Activated CD4-positive, alpha-beta T cell treated with anti-CD3 and anti-CD28 coated beads, Interleukin-2, amount 50 U/mL, for 48 hours (primary cell): ENCODE results near the gene AFF1.
"Not testable (repeated sequence)": the region's sequence is repeated elsewhere in the genome, so short reads cannot be mapped to it uniquely, and the experiment has no call there.

ENCODE experiments used
- DNase-seq, 2 experiments: peaks; one replicate each; pipeline ENCODE4 v3.0.0-alpha.2; 2020

Gene AFF1

GRCh38 chr4:87017580-87018342 is 83.0 kb downstream of the AFF1 start:
- no peak for DNase-seq

GRCh38 chr4:87018753-87019152 is 83.9 kb downstream of the AFF1 start:
- DNase-seq: no peak

- DNase-seq: no peak
Observed at GRCh38 chr4:87019246-87019791, 84.5 kb downstream of the AFF1 start.

GRCh38 chr4:87019898-87020297 is 85.1 kb downstream of the AFF1 start:
- DNase-seq: no peak

- no peak for DNase-seq
Observed at GRCh38 chr4:87024201-87024600, 89.4 kb downstream of the AFF1 start.

- DNase-seq: no peak
Observed at GRCh38 chr4:87025023-87025613, 90.3 kb downstream of the AFF1 start.

GRCh38 chr4:87025614-87026041 is 90.8 kb downstream of the AFF1 start:
- no peak for DNase-seq

- no peak for DNase-seq
Observed at GRCh38 chr4:87026800-87027495, 92.1 kb downstream of the AFF1 start.

GRCh38 chr4:87029356-87029755 is 94.5 kb downstream of the AFF1 start:
- DNase-seq: no peak

- DNase-seq: no peak
Observed at GRCh38 chr4:87030124-87030523, 95.3 kb downstream of the AFF1 start.

- no peak for DNase-seq
Observed at GRCh38 chr4:87030755-87031441, 96.1 kb downstream of the AFF1 start.

GRCh38 chr4:87031920-87032319 is 97.1 kb downstream of the AFF1 start:
- DNase-seq: no peak

GRCh38 chr4:87032884-87033533 is 98.2 kb downstream of the AFF1 start:
- no peak for DNase-seq

GRCh38 chr4:87033902-87034301 is 99.1 kb downstream of the AFF1 start:
- no peak for DNase-seq

- no peak for DNase-seq
Observed at GRCh38 chr4:87034527-87034926, 99.7 kb downstream of the AFF1 start.

GRCh38 chr4:87035881-87036509 is 101.2 kb downstream of the AFF1 start:
- DNase-seq: no peak

- no peak for DNase-seq
Observed at GRCh38 chr4:87036713-87037112, 101.9 kb downstream of the AFF1 start.

- not testable (repeated sequence) for DNase-seq
Observed at GRCh38 chr4:87037171-87037570, 102.4 kb downstream of the AFF1 start.

GRCh38 chr4:87037671-87038334 is 103.0 kb downstream of the AFF1 start:
- DNase-seq: no peak

GRCh38 chr4:87038837-87039615 is 104.2 kb downstream of the AFF1 start:
- no peak for DNase-seq

- no peak for DNase-seq
Observed at GRCh38 chr4:87041141-87041540, 106.3 kb downstream of the AFF1 start.
